Left lung (tissue), 10 donors: ENCODE measurements around the gene SPINK4. TPM values are rescaled to one million over a fixed set of nuclear protein-coding genes. Genes with fewer than 3 reads are reported as not detected.

Source experiments
- ATAC-seq: fragments of 200-7000 bp; cut with Tn5 transposase; one replicate; pipeline ENCODE4 v1.9.1; 2020; ENCODE audit warnings: moderate library complexity
- DNase-seq, 4 donors: peaks; one replicate each; pipeline ENCODE4 v3.0.0-alpha.2; 2013 to 2020
- H3K27ac ChIP-seq, 2 donors: fragments of 200-600 bp; sonication (generic) in 1 of 2; one replicate each; pipeline versions ENCODE4 v1.5.0 to v1.8.0; 2020 to 2021
- H3K27me3 ChIP-seq, 2 donors: fragments of 200-600 bp; sonication (generic) in 1 of 2; one replicate each; pipeline versions ENCODE4 v1.5.0 to v1.8.0; 2020 to 2021
- H3K36me3 ChIP-seq, 2 donors: fragments of 200-600 bp; sonication (generic) in 1 of 2; one replicate each; pipeline versions ENCODE4 v1.5.0 to v1.8.0; 2020 to 2021
- H3K4me1 ChIP-seq, 2 donors: fragments of 200-600 bp; one replicate each; pipeline ENCODE4 v1.8.0; 2021
- H3K4me3 ChIP-seq, 2 donors: fragments of 200-600 bp; sonication (generic) in 1 of 2; one replicate each; pipeline versions ENCODE4 v1.5.0 to v1.8.0; 2020 to 2021; ENCODE audit warnings: mild to moderate bottlenecking in 1 of 2
- H3K9me3 ChIP-seq, 2 donors: fragments of 200-600 bp; sonication (generic) in 1 of 2; one replicate each; pipeline versions ENCODE4 v1.5.0 to v1.8.0; 2020 to 2021
- CTCF ChIP-seq, 2 donors: fragments of 200-600 bp; sonication (generic) in 1 of 2; IDR thresholded peaks; one replicate each; pipeline versions ENCODE4 v1.5.0 to v1.8.0; 2021; ENCODE audit warnings: antibody characterized with exemption in 2 of 2
- intact Hi-C, 2 donors: fragments of 100-400 bp; cut with DNase I; formaldehyde crosslinking; loops; one replicate each; pipeline versions ENCODE4 v1.11.2 to v1.14.2; 2022
- polyA plus RNA-seq, 6 donors: library from polyadenylated mRNA; unstranded; fragments of 120-200 nt; gene quantifications; one replicate each; pipeline ENCODE4 v1.2.1, GENCODE V29; 2013; ENCODE audit not compliant: insufficient read length in 6 of 6
- total RNA-seq, 2 donors: library from RNA; stranded (reverse); fragmentation: NEBNext Ultra II Directional; extraction: Animal tissue kit (Norgen Biotek cat#: 25700); gene quantifications; one replicate each; pipeline ENCODE4 v1.2.1, GENCODE V29; 2021
- donor health status: DM: no; HTN: yes; CAD: no.
- donor health status: DM: no; HTN: no; CAD: no.

The SPINK4 gene
- total and polyA plus RNA-seq, 8 donors = not detected

- Histone ChIP-seq H3K27ac (no peak overlapping the region), H3K36me3 (peaks cover 0 to 48% of the 10 kb centered on the region in 2 donors), H3K27me3 (no peaks in the 10 kb centered on the region), H3K4me3 (no peak overlapping the region), H3K9me3 (no peaks in the 10 kb centered on the region), H3K4me1 (no peaks in the 10 kb centered on the region)
- TF ChIP-seq CTCF (IDR thresholded peaks at IDR 0.05) = no peak
- ATAC-seq = no peak
- intact Hi-C loops = no loop called here
- DNase-seq = no peak
These were observed 9.2 kb downstream of the SPINK4 start for GRCh38 chr9:33249087-33249658.

GRCh38 chr9:33249983-33250382 is 10.0 kb downstream of the SPINK4 start:
- no peaks in the 10 kb centered on the region for H3K9me3 ChIP-seq
- H3K4me1 ChIP-seq = no peaks in the 10 kb centered on the region
- no peak overlapping the region for H3K4me3 ChIP-seq
- no peak for TF ChIP-seq CTCF (IDR thresholded peaks at IDR 0.05)
- H3K27ac ChIP-seq = no peak overlapping the region
- ATAC-seq (no peak), DNase-seq (no peak)
- H3K27me3 ChIP-seq = no peaks in the 10 kb centered on the region
- peaks cover 0 to 56% of the 10 kb centered on the region in 2 donors for H3K36me3 ChIP-seq
- intact Hi-C loops = no loop called here

- H3K4me3 ChIP-seq = no peak overlapping the region
- no peak for TF ChIP-seq CTCF (IDR thresholded peaks at IDR 0.05)
- H3K36me3 ChIP-seq = peaks cover 0 to 61% of the 10 kb centered on the region in 2 donors
- ATAC-seq (peak; percentile 58), DNase-seq (no peak)
- H3K9me3 ChIP-seq = no peaks in the 10 kb centered on the region
- H3K27me3 ChIP-seq = no peaks in the 10 kb centered on the region
- H3K27ac ChIP-seq = no peak overlapping the region
- H3K4me1 ChIP-seq = no peaks in the 10 kb centered on the region
- intact Hi-C loops = no loop called here
These were observed 10.6 kb downstream of the SPINK4 start for GRCh38 chr9:33250458-33250995.

- Histone ChIP-seq H3K4me1 (no peaks in the 10 kb centered on the region), H3K36me3 (peaks cover 5 to 88% of the 10 kb centered on the region in 2 donors), H3K27me3 (no peaks in the 10 kb centered on the region), H3K9me3 (no peaks in the 10 kb centered on the region), H3K4me3 (no peak overlapping the region), H3K27ac (no peak overlapping the region)
- DNase-seq (no peak), ATAC-seq (no peak)
- TF ChIP-seq CTCF (IDR thresholded peaks at IDR 0.05) = no peak
- intact Hi-C loops = no loop called here
These were observed 14.2 kb downstream of the SPINK4 start for GRCh38 chr9:33254211-33254610.

GRCh38 chr9:33255014-33255413 is 15.0 kb downstream of the SPINK4 start:
- H3K27me3 ChIP-seq = no peaks in the 10 kb centered on the region
- intact Hi-C loops = no loop called here
- H3K9me3 ChIP-seq = no peaks in the 10 kb centered on the region
- DNase-seq = no peak
- ATAC-seq = no peak
- no peak for TF ChIP-seq CTCF (IDR thresholded peaks at IDR 0.05)
- H3K27ac ChIP-seq = no peak overlapping the region
- no peaks in the 10 kb centered on the region for H3K4me1 ChIP-seq
- peaks cover 5 to 96% of the 10 kb centered on the region in 2 donors for H3K36me3 ChIP-seq
- no peak overlapping the region for H3K4me3 ChIP-seq
